Measurements from ENCODE around the gene TTC34.

The TTC34 gene

GRCh38 chr1:2602866-2603520, 198.5 kb downstream of the TTC34 start:
- no peak for DNase-seq

DNA sequence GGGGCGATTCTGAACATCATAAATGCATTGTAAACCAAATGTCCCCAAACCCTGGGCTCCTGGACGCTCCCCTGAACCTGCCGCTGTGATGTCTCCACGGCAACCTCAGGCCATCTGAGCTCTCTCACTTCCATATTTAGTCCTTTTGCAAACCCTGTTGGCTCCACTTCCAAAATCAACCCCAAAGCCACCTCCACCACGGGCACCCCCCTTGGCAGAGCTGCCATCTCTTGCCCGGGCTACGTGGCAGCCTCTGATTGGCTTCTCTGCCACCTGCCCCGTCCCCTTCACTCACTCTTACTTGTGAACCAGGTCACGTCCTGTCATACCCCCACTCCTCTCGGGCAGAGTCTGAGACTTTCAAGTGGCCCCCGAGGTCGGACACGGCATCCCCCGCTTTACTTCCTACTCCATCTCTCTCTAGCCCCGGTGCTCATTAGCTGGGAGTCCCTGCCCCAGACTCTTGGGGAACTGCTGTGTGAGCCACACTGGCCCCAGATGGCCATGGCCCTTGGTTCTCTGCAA, 199.1 kb downstream of the TTC34 start:
- DNase-seq, result no peak

- no peak for DNase-seq
Observed at GRCh38 chr1:2601721-2602303, 199.7 kb downstream of the TTC34 start.

- no peak for DNase-seq
Observed at GRCh38 chr1:2598329-2598931, 203.1 kb downstream of the TTC34 start.

- DNase-seq, result no peak
Observed at GRCh38 chr1:2597441-2598328, 203.8 kb downstream of the TTC34 start.

- no peak for DNase-seq
Observed at GRCh38 chr1:2596530-2597333, 204.8 kb downstream of the TTC34 start.

GRCh38 chr1:2595812-2596529, 205.5 kb downstream of the TTC34 start:
- DNase-seq, result no peak

DNA sequence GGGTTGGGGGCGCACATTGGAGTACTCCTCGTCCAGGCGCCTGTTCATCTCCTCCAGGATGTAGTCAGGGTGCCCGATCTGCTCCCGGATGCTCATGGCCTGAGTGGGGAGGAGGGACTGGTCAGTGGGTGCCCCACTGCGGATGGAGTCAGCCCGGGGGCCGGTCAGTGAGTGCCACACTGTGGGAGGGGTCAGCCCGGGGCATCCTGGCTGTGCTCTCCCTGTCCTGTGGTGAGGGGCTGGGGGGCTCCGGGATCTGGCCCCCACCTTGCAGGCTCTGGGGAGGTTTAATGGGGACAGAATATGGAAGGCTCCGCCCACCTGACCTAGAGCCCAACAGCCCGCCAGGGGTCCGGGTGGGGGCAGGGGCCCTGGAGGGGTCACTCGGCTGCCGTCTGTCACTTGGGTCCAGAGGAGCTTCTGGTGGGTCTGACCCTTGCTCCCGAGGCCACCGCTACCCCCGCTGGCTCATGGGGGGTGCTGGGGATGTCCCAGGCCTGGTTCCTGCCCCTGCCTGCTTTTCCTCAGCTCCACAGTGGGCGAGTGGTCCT, 206.2 kb downstream of the TTC34 start:
- DNase-seq, result no peak

- no peak for DNase-seq
Observed at GRCh38 chr1:2594641-2595131, 206.8 kb downstream of the TTC34 start.

DNA sequence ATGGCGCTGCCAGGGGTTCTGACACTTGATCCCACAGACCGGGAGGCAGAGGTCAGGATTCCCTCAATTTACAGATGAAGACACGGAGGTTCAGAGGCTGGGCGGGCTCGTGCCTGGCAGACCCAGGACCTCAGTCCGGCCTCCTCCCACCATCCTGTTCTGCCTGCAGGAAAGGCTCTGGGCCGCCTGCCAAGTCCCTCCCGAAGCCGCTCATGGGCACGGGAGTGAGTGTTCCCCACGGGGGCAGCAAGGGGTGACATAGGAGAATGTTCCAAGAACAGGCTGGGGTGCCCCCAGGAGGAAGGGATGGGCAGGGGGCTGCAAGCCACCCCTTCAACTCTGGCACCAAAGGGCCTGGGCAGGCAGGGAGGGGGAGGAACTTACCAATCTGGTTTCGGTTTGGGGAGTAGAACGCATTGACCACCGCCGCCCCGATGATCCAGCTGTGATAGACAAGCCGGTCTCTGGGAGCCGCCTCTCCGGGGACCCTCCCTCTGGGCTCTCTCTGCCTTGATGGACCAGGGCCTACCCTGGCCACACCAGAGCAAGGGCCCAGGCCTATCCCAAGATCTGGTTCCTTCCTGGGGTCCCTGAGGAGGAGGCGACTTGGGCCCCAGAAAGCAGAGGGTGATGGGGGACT, 207.4 kb downstream of the TTC34 start:
- no peak for DNase-seq

- DNase-seq, result no peak
Observed at GRCh38 chr1:2593251-2593878, 208.1 kb downstream of the TTC34 start.

GRCh38 chr1:2592672-2593071, 208.8 kb downstream of the TTC34 start:
- DNase-seq, result no peak

- DNase-seq, result no peak
Observed at GRCh38 chr1:2591581-2592261, 209.8 kb downstream of the TTC34 start.

- DNase-seq, result no peak
Observed at GRCh38 chr1:2591233-2591580, 210.3 kb downstream of the TTC34 start.

DNA sequence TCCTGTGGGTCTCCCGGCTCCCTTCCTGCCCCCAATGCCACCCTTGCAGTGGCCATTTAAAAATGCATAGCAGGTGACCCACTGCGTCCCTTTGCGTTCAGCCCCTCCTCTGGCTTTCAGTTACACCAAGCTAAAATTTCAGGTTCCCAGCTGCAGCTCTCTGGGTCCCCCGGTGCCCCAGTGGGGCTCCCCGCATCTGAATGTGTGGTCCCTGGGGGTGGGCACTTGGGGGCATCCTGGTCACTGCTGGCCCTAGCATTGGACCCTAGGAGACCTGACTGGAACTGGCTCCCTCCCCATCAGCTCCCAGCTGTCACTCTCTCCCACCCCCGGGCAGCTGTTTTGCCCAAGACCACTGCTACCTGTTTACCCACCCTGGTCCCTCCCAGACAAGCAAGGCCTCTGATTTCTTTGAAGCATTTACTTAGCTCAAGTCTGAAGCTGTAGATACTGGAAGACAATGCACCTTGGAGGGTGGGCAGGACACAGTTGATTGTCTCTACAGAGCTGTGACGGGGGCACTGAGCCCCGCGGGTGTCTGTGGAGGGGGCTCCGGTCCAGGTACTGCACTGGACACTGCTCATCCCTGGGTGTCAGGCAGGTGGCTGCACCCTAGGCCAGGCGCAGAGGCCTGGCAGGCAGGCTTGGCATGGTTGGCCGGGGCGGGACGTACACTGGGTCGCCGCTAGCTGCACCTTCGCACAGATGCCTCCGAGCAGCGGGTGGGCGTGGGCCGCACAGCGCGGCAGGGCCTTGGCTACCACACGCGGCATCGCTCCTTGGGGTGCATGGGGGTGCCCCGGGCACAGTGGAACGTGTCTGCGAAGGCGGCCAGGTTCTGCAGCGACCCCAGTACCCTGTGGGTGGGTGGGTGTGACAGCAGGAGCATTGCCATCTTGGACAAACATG, 211.0 kb downstream of the TTC34 start:
- DNase-seq, result no peak

- no peak for DNase-seq
Observed at GRCh38 chr1:2589431-2590232, 211.9 kb downstream of the TTC34 start.

DNA sequence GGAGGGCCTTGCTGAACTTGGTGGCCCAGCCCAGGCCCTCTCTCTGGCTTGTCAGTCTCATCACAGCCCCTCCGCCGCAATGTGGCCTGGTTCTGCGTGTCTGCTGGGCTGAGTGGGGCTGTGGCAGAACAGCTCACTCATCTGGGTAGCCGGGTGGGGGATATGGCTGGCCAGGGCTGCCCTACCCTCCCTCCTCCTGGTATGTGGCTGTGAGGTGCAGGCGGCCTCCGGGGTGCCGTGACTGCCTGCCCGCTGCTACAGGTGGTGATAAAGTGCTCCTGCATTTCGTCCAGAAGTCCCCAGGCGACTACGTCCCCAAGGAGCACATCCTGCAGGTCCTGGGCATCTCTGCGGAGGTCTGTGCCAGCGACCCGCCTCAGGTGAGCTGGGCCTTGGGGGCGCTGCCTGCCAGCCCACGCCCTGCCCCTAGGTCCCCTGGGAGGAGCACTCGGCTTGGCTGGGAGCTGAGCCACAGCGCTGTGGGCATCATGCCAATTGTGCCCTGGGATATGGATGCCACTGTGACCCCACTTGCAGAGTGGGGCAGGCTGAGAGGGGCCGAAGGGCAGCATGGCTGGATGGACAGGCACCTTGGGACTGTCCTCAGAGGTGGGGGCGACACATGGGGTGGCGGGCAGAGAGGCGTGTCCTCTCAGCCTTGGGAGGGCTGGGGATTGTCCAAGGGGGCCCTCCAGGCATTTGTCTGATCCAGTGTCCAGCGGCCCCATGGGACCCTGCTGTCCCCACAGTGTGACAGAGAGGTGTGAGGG, 212.6 kb downstream of the TTC34 start:
- no peak for DNase-seq
